ENCODE measurements around the gene OTUD7B.

The OTUD7B gene

GRCh38 chr1:150017206-150017750 lies 6.8 kb upstream of the OTUD7B start:
- no peak overlapping the region for H3K4me3 ChIP-seq (ENCODE audit: low read length)
- TF ChIP-seq CTCF (conservative IDR thresholded peaks at IDR 0.05; ENCODE audit: low read depth, low read length): no peak
- no peak for DNase-seq (ENCODE audit: low read depth)

- no peak for DNase-seq (ENCODE audit: low read depth)
- no peak for TF ChIP-seq CTCF (conservative IDR thresholded peaks at IDR 0.05; ENCODE audit: low read depth, low read length)
- no peak overlapping the region for H3K4me3 ChIP-seq (ENCODE audit: low read length)
Observed at GRCh38 chr1:150015651-150016131, 5.2 kb upstream of the OTUD7B start.

GRCh38 chr1:150012611-150013010 lies 2.1 kb upstream of the OTUD7B start:
- DNase-seq (ENCODE audit: low read depth): no peak
- no peak overlapping the region for H3K4me3 ChIP-seq (ENCODE audit: low read length)
- no peak for TF ChIP-seq CTCF (conservative IDR thresholded peaks at IDR 0.05; ENCODE audit: low read depth, low read length)

DNA sequence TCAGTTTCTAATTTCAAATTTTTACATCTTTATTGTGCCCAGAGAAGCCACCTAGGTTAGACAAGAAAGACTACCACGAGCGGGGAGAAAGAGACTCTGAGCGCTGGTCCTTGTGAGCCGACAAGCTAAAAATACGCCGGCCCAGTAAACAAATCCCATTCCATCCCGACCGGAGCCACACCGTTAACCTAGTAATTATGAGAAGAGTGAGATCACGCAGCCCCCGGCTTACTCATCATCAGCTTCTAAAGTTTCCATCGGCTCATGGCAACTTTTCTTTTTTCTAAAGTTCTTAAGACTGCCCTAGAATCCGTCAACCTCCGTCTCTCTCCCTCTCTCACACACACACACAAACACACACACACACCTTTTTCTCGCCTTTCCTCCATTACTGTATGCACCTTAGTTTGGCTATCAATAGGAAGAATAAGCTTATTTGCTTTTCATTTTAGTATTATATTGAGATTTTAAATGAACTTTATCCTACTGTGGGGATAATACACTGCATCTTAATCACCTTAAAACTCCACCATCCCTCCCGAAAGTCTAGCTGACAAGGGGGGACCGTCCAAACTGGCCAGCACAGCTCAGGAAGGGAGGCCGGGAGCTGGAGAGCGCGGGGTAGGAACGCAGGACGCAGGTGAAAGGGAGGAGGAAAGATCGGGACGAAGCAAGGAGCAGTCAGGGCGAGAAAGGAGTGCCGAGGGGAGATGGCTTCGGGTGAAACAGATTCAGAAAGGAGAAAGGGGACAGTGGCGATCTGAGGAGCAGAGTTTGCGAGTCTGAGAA lies 728 bp downstream of the OTUD7B start:
- peak; percentile 68 for DNase-seq (ENCODE audit: low read depth)
- peak overlapping the region; percentile 92 for H3K4me3 ChIP-seq (ENCODE audit: low read length)
- no peak for TF ChIP-seq CTCF (conservative IDR thresholded peaks at IDR 0.05; ENCODE audit: low read depth, low read length)

DNA sequence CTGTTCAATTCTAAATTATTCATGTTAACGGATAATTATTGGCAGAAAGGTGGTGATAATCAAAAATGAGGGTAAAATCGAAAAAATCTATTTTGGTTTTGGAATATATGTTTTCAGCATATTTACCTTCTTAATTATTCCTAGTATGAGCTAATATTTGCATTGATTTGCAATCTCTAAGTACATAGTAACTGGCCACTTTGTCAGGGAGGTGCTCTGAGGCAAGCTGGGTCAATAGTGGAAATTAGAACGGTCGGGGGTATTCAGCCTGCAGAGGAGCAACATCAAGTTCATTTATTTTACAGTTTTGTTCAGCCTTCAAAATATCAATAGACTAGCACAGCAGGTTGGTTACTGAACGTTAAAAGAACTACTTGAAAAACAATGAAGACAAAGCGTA lies 1.8 kb downstream of the OTUD7B start:
- DNase-seq (ENCODE audit: low read depth): no peak
- TF ChIP-seq CTCF (conservative IDR thresholded peaks at IDR 0.05; ENCODE audit: low read depth, low read length): no peak
- peak overlapping the region; percentile 92 for H3K4me3 ChIP-seq (ENCODE audit: low read length)

GRCh38 chr1:150006881-150007421 lies 3.6 kb downstream of the OTUD7B start:
- TF ChIP-seq CTCF (conservative IDR thresholded peaks at IDR 0.05; ENCODE audit: low read depth, low read length): no peak
- no peak overlapping the region for H3K4me3 ChIP-seq (ENCODE audit: low read length)
- no peak for DNase-seq (ENCODE audit: low read depth)

Measured in retinal pigment epithelial cell (primary cell).